VCaP (cell line): ENCODE data around the gene TBC1D4.

Experiments
- H3K27ac ChIP-seq: fragments of 450-650 bp; 2 replicates; pipeline ENCODE4 v1.5.1; 2017
- CTCF ChIP-seq: fragments of 450-650 bp; conservative IDR thresholded peaks from 2 replicates; pipeline ENCODE4 v1.5.1; 2017; ENCODE audit warnings: mild to moderate bottlenecking, moderate library complexity

Gene TBC1D4

GRCh38 chr13:75469047-75469446 lies 12.9 kb downstream of the TBC1D4 start:
- no peak for TF ChIP-seq CTCF
- H3K27ac ChIP-seq: no peak overlapping the region

GRCh38 chr13:75468602-75469001 lies 13.4 kb downstream of the TBC1D4 start:
- TF ChIP-seq CTCF: no peak
- H3K27ac ChIP-seq: no peak overlapping the region

DNA sequence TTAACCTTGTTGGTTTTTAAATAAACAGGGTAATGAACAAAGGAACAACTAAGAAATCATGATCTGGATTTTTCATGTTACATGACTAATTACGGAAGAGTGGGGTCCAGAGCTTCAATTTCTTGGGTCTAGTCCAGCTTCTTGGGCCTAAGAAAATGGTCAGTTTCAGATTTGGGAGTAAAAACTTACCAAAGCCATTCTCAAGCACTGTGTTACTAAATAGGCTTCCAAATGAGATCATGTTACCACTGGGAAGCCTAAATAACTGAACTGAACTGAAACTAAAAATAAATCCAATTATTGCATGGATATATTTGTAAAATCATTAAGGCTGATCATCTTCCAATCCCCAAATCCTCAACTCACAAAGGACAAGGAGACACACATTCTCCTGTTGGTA lies 13.9 kb downstream of the TBC1D4 start:
- no peak for TF ChIP-seq CTCF
- H3K27ac ChIP-seq: no peak overlapping the region

DNA sequence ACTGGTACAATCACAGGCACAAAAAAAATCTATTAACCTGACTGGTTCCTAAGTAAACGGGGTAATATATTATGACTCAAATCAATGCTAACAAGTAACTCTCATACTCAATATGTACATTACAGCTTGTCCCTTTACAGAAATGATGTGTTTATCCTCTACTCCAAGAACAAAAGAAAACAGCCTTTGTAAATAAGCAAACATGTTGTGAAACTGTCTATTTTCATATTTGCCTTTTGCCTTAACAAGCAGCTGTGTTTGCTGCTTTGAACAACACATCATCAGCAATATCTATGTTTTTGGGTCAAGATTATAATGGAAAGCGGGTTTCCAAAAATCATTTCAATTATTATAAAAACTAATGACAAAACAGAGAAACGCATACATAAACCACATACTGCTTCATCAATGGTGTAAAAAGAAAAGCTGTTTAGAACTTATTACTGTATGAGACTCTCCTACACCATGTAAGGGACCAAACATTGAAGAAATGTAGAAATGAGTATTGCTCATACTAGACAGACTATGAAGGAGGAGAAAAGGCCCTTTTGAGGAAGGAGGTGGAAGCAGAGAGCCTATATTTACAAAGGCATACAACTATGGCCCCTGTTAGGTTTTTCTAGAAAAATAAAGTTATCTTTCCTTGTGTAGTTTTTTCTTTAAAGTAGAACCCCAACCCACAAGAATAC lies 14.8 kb downstream of the TBC1D4 start:
- H3K27ac ChIP-seq: no peak overlapping the region
- no peak for TF ChIP-seq CTCF

GRCh38 chr13:75465236-75465635 lies 16.7 kb downstream of the TBC1D4 start:
- H3K27ac ChIP-seq: no peak overlapping the region
- TF ChIP-seq CTCF: no peak

DNA sequence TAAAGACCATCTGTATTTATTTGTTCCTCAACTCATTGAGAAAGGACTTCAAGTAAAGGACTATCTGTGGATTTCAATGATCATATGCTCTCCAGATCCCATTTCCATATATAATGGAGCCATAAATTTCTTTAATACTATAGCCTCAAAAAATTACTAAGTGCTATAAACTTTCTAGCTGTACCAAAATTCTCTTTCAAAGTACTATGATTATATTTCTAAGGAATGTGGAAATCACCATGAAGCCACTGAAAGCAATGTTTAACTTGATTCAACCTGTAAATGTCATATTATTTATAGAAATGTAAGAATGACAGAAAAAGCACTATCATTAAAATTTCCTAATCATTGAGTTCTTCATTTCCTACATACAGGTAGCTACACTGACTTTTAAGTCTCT lies 20.7 kb downstream of the TBC1D4 start:
- no peak overlapping the region for H3K27ac ChIP-seq
- no peak for TF ChIP-seq CTCF

- no peak for TF ChIP-seq CTCF
- no peak overlapping the region for H3K27ac ChIP-seq
These were observed 21.3 kb downstream of the TBC1D4 start for GRCh38 chr13:75460644-75461043.
